IPS DF 19.7 (cell line): ENCODE results near the gene RRBP1.

Experiments
- DNase-seq: peaks from one replicate; pipeline ENCODE4 v3.0.0-alpha.2; 2013; ENCODE audit warnings: low read depth, low spot score

RRBP1 gene, protein sequence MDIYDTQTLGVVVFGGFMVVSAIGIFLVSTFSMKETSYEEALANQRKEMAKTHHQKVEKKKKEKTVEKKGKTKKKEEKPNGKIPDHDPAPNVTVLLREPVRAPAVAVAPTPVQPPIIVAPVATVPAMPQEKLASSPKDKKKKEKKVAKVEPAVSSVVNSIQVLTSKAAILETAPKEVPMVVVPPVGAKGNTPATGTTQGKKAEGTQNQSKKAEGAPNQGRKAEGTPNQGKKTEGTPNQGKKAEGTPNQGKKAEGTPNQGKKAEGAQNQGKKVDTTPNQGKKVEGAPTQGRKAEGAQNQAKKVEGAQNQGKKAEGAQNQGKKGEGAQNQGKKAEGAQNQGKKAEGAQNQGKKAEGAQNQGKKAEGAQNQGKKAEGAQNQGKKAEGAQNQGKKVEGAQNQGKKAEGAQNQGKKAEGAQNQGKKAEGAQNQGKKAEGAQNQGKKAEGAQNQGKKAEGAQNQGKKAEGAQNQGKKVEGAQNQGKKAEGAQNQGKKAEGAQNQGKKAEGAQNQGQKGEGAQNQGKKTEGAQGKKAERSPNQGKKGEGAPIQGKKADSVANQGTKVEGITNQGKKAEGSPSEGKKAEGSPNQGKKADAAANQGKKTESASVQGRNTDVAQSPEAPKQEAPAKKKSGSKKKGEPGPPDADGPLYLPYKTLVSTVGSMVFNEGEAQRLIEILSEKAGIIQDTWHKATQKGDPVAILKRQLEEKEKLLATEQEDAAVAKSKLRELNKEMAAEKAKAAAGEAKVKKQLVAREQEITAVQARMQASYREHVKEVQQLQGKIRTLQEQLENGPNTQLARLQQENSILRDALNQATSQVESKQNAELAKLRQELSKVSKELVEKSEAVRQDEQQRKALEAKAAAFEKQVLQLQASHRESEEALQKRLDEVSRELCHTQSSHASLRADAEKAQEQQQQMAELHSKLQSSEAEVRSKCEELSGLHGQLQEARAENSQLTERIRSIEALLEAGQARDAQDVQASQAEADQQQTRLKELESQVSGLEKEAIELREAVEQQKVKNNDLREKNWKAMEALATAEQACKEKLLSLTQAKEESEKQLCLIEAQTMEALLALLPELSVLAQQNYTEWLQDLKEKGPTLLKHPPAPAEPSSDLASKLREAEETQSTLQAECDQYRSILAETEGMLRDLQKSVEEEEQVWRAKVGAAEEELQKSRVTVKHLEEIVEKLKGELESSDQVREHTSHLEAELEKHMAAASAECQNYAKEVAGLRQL (N-terminal part only)

DNA sequence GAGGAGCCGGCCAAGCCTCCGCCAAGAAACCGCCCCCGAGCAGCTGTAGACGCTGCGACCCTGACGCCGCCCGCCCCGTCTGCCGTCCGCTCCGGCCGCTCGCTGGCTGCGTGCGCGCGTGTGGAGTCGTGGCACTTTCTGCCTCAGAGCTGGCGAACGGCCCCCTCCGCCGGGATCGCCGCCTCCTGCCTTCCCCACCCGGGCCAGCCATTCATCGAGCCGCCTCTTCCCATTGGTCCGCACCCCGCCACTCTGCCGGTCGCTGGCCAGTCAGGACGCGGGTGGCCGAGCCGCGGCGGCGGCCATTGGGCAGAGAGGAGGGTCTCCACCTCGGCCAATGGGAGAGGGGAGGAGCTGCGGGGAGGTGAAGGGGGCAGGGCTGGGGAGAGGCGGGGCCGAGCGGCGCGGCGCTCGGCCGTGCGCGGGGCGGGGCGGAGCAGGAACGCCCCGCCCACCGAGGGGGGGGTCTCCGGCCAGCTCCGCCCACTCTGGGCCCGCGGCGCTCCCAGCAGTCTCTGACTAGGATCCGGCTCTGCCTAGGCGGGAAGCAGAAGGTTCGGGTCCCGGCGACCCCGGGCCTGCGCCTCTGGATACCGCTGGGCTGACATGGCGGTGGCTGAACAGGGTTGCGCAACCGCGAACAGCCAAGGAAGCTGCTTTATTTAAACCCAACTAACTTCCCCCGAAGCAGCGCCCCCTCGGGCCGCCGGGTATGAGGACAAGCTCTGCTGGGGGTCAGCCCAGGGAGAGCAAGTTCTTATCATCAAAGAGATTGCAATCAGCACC, at the start of gene RRBP1:
Gene RRBP1 (minus strand): TSS at position 140 of the 786 bp plus-strand sequence. CDS start 21,735 bp downstream, outside the sequence.
- peak; percentile 75 for DNase-seq

DNA sequence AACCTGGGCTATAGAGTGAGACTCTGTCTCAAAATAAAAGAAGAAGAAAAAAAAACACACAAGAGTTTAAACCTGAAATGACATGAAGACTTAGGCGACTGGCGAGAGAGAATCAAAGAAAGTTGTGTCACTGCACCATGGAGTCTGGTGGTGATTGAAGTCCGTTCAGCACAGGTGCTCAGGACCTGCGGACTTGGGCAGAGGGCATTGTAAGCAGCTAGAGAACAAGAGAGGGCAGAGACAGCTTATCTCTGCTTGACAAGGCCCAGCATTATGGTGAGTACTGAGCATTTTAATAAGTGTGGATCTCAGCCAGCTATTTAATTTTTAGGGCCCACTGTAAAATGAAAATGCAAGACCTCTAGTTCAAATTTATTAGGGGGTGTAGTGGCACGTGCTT, 49.2 kb upstream of the RRBP1 start:
- DNase-seq: no peak

DNA sequence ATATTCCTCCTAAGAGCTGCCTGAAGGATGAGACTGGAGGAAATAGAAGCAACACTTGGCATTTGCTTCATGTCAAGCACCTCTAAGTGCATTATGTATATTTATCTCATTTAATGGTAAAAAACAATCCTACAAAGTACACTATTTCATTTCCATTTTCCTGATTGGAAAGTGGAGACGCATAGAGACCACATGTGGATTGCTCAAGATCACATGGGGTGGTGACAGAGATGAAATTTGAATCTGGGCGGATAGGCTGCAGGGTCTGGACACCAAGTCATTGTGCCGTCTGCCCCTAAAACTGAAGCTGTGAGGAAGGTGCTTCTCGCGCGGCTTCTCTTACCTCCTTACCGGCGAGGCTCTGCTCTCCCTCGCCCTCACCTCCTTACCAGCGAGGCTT, 48.0 kb upstream of the RRBP1 start:
- DNase-seq: no peak

DNA sequence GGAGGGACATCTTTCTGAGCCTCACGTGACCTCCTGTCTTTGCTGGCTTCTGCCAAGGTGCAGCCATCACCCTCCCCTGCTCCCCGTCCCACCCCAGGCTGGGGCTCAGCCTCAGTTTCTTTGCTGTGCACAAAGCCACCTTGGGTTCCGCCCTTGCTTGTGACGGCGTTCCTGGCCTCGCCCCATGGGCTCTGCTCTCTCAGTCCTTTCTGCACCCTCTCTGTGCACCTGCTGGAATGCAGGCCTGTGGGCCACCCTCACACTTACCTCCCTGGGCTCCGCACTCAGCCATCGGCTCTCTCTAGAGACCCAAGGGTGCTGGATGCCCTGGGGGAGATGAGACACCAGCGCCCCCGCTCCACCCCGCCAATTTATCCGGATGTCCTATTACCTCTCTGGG, 46.0 kb upstream of the RRBP1 start:
- no peak for DNase-seq

DNA sequence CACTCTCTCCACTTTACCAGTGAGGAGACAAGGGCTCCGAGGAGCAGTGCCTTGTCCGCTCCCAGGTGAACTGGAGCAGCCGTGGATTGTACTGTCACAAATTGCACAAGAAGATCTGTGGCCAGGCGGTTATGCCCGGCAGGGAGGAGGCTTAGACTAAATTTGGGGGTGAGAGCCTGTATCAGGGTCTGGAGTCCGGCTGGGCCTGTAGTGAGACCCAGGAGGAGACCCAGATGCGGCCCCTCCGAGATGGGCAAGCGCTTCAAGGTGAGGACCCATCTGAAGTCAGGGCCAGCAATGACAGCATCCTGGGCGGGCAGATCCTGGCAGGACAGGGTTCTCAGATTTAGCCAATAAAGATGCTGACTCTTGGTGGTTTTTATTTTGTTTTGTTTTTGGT, 45.3 kb upstream of the RRBP1 start:
- no peak for DNase-seq

DNA sequence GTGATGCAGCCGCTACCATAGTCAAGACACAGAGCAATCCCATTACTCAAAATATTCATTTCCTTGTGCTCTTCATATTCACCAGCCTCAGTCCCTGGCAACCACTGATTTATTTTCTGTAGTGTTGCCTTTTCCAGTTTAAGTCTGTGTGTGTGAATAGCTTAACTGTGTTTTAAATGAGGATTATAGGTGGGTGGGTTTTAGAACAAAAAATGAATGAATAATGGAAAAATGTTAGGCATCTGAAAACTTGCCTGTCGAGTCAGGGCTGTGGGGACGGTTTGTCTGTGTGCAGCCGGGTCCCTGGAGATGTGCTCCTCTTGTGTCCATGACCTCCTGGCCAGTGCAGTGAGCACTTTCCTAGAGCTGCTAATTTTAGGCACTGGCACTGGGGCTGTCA, 44.9 kb upstream of the RRBP1 start:
- no peak for DNase-seq

DNA sequence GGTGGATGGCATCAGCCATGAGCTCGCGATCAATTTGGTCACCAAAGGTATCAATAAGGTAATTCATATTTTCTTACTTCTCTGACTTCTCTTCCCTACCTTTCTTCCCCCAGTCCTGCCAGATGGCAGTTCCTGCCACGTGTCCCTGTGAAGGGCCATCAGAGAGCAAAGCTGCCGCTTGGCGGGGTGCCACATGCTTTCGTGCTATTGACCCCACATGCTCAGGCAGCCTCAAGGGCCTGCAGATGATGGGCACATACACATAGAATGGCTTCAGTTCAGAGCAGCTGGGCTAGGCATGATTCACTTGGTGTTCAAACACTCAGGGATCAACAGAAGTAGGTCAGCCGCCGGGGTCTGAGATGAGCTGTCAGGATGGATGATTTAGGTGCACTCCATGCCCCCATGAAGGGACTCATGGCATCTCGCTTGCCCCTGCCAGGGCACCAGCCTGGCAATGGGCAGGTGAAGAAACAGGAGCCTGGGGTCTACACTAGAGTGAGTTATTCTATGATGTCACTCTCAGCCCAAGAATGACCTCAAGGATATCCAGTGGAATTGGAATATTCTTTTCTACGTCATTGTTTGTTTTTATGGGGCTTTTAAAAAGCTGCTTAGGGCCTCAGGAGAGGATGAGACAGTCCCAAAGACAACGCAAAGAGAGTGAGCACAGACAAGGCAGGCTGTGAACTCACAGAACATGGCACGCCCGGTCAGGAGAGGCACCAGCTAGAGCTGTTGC, 43.2 kb upstream of the RRBP1 start:
- DNase-seq: no peak

DNA sequence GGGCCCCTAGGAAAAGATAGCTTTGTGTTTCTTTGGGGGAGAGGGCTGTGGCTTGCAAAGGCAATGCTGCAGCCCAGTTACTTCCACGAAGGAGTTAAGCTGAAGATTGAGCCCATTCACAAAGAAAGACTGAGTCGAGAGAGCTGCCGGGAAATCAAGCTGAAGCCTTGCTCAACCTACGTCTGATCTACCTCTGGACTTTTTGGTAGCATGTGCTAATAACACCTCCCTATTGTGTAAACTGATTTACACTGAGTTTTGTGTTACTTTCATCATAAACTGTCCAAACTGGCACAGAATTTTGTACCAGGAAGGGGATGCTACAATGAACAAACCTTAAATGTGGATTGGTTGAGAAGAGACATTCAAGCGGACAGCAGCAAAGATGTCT, 41.3 kb upstream of the RRBP1 start:
- no peak for DNase-seq

DNA sequence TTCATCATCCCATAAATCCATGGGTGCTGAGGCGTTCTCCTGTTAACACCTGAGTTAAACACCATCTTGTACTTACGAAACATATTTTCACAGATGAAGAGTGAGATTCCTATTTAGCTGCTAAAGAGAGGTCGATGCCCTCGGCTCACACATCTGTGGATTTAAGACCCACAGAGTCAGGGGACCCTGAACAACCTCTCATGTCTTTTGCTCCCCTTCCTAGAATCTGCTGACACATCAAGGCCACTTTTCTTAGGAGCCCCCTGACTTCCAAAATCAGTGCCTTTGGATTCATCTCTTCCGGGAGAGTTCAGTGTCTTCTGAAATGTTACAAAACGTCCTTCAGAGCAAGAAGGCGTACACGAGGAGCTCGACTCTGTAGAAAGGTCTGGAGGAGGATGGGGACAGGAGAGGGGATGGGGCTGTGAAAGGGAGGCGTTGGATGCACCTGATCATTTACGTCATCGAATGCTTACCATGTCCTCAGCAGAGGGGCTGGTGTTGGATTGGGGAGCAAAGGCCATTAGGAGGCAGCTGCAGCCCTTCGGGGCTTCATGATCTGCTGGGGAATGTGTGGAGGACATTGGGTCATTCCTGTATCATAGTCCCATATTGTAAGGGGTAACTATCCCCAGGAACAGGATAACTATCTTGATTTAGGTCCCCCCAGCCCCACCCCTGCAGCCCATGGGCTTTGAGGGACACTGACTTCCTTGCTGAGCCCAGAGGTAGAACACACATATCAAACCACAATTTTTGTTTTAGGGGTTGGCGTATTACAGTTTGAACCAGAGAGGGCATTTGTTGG, 40.7 kb upstream of the RRBP1 start:
- no peak for DNase-seq

DNA sequence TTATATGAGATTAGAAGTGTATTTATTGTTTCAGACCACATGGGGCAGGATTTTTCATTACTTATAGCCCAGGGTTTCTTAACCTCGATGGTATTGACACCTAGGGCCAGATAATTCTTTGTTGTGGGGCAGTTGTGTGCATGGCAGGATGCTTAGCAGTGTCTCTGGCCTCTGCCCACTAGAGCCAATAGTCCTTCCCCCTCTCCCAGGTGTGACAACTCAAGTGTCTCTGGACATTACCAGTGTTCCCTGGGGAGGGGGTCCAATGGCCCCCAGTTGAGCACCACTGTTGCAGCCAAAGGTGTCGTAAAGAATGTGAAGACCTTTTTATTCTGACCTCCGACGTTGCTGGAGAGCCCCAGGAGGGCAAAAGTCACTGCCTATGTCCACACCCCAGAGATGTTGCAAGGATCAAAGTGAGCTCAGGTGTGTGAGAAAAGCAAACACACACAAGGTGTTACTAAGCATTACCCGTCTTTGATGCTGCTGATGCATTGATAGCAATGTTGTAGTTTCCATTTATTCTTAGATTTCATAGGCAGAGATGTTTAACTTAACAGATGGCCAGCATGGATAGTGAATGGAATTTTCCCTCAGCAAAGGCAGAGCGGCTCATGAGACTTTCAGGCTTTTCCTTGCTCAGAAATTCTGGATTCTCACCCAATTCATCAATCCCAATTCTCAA, 39.9 kb upstream of the RRBP1 start:
- no peak for DNase-seq

DNA sequence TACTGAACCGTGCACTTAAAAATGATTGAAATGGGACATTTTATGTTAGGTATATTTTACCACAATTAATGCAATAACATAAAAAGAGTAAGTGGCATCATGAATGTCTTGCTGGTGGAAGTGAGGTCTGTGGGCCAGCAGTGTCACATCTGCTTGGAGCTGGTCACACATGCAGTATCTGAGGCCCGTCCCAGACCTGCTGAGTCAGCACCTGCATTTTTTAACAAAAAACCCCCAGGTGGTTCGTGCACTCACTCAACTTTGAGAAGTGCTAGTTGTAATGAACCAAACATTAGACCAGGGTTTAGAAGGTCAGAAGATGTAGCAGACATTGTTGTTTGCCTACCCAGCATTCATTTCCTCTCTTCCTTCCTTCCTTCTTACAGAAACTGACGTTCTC, 38.7 kb upstream of the RRBP1 start:
- DNase-seq: no peak

DNA sequence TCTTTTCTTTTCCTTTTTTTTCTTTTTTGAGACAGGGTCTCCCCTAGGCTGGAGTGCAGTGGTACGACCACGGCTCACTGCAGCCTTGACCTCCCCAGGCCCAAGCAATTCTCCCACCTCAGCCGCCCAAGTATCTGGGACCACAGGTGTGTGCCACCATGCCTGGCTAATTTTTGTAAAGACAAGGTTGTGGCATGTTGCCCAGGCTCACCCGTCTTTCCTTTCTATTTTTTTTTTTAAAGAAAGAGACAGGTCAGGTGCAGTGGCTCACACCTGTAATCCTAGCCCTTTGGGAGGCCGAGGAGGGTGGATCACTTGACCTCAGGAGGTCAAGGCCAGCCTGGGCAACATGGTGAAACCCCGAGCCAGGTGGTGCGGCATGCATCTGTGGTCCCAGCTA, 34.3 kb upstream of the RRBP1 start:
- DNase-seq: no peak

DNA sequence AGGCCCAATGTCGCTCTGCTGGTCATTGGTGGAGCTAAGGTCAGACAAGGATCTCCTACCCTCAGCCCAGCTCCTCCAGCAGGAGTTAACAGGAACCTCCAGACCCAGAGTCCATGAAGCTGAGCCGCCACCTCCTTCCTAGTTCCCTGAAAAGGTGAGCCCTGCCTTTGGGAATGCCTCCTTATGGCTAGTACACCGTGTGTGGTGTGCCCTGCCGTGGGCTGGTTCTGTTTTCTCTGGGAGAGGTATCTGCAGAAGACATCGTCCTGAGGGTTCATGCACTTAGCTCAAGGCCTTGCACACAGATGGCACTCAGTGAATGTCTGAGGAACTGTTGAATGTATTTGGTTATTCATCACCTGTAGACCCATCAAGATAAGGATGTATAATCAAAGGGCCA, 33.0 kb upstream of the RRBP1 start:
- no peak for DNase-seq

DNA sequence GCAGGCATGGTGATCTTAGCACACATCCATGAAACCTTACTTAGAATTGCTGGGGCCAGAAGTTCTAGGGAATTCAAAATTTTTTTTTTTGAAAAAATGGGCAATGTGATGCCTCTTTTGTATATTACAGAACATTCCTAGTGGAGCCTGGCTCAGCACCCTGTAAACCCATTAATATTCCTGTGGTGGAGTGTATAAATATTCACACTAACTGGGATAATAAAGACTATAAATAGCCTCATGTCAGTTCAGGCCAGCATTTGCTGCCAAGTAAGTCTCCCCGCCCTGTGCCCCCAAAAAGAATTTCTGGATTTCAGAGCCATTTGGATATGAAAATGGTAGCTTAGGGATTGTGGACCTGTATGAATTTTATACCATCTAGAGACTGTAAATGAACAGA, 32.6 kb upstream of the RRBP1 start:
- no peak for DNase-seq

DNA sequence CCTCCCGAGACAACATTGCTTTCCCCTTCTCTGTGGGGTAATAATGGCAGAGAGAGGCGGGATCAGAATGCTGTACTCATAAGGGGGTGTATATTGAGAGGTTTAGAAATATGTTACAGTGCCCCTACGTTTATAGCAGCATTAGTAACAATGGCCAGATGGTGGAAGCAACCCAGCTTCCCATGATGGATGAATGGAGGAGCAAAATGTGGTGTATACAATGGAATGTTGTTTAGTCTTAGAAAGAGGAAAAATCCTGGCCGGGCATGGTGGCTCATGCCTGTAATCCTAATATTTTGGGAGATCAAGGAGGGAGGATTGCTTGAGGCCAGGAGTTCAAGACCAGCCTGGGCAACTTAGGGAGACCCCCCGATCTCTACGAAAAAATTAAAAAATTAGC, 30.7 kb upstream of the RRBP1 start:
- no peak for DNase-seq

DNA sequence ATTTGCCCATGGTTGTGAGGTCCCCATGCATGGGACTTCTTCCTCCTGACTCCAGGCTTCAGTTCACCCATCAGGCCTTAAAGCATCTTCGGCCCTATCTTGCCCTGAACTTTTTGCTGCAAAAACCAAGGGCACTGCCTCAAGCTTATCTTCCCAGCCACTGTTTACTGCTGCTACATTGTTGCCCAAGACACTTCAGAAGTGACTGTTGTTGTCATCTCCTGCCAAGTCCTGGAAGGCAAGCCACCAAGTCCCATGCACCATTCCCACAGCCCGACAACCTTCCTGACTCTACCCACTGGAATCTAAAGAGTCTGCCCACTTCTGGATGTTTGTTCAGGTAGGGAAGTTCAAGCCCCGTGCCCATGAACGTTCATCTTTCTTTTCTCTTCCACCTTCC, 30.2 kb upstream of the RRBP1 start:
- DNase-seq: no peak

DNA sequence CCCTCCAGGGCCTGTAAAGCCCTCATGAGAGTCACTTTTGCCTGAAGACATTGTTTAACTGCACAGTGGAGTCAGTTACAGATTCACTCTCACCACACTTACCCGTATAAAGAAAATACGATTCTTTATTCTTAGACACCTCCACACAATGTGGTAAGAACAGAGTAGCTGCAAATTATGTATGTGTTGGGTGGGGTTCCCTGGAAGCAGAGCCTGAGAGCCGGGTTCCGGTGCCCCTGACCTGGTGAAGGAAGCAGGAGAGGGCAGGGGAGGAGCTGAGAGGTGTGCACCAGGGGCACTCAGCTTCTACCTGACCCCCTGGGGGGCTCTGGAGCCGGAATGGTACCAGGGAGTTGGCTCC, 29.2 kb upstream of the RRBP1 start:
- DNase-seq: no peak

DNA sequence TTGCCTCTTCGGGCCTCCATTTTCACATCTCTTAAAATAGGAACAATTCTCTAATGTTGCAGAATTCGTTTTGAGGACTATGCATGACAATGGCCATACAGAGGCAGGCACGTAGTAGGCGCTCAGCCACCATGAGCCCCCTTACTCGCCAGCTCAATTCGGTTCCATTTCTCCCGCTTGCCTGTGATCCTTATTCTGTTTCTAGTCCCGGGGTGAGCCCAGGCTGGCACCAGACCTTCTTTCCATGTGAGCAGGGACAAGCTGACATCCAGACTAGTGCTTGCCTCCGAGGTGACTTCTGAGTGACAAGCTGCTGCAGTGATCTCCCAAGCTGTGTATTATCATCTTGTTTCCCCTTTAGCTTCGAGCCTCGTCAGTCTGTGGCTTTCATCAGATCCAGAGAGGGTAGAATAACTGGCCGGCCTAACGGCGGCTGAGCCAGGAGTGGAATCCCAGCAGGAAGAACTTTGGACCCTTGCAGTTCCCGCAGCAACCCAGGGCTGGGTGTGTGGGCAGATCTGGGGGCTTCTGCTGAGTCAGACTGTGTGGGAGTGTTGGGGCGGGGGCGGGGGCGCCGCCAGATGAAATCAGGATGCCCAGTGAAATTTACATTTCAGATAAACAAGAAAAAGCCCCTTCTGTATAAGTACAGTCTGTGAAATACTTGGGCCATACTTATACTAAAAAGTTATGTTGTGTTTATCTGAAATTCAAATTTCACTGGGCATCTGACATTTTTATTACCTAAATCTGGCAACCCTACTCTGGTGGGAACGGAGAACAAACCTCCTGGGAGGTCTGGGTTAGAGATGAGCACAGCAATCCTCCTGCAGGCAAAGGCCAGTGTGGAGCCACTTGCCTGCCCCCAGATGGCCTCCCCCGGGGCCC, 28.6 kb upstream of the RRBP1 start:
- DNase-seq: no peak
